ENCODE data around the gene MED13L.
A peak's percentile ranks its signal among the peaks of the same experiment; 100 is the strongest.

MED13L gene

GRCh38 chr12:115930336-115930735 is 347.2 kb downstream of the MED13L start:
- no peak for FAIRE-seq
- no peak for DNase-seq (ENCODE audit: insufficient read length, low spot score)

- DNase-seq (ENCODE audit: insufficient read length, low spot score) (no peak), FAIRE-seq (no peak)
Observed at GRCh38 chr12:115926037-115926670, 351.3 kb downstream of the MED13L start.

GRCh38 chr12:115923851-115924250 is 353.6 kb downstream of the MED13L start:
- DNase-seq (ENCODE audit: insufficient read length, low spot score) (no peak), FAIRE-seq (no peak)

- DNase-seq (ENCODE audit: insufficient read length, low spot score) (no peak), FAIRE-seq (no peak)
Observed at GRCh38 chr12:115922952-115923564, 354.4 kb downstream of the MED13L start.

GRCh38 chr12:115920395-115921183 is 356.9 kb downstream of the MED13L start:
- no peak for FAIRE-seq
- DNase-seq (ENCODE audit: insufficient read length, low spot score): no peak

GRCh38 chr12:115918763-115919162 is 358.7 kb downstream of the MED13L start:
- DNase-seq (ENCODE audit: insufficient read length, low spot score): no peak
- no peak for FAIRE-seq

GRCh38 chr12:115916910-115917668 is 360.4 kb downstream of the MED13L start:
- peak; percentile 56 for DNase-seq (ENCODE audit: insufficient read length, low spot score)
- peak; percentile 69 for FAIRE-seq

DNA sequence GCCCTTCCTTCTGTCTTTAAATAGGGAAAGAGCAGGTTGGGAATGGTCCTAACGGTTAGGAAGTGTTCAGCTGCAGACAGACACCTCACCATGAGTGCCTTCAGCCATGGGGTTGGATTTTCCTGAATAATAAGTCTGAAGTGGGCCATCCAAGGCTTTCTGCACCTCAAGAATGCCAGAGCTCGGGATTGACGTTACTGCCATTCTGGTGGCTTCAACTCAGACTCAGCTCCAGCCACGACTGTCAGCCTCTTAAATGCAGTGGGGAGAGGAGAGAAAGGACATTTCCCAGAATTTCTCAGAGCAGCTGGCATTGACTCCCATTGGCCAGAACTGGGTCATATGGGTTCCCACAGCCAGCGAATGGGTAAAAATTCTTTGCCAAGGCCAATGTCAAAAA is 363.4 kb downstream of the MED13L start:
- no peak for FAIRE-seq

DNA sequence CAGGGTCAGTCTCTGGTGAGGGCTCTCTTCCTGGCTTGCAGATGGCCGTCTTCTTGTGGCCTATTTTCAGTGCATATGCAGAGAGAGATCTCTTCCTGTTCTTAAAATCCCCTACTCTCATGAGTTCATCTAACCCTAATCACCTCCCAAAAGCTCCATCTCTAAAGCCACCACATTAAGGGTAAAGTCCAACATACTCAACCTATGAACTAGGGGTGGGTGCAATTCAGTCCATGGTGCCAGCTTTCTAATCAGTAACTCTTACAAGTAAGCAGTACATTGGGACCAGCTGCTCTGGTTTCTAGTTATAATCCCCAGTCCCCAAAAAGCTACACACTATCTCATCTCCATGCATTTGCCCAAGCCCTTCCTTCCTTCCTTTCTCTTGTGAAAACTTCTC is 365.1 kb downstream of the MED13L start:
- DNase-seq (ENCODE audit: insufficient read length, low spot score): no peak
- FAIRE-seq: no peak

More for the DNA sequence above, 363.4 kb downstream of the MED13L start:
- no peak for DNase-seq (ENCODE audit: insufficient read length, low spot score)

GRCh38 chr12:115911360-115911759 is 366.1 kb downstream of the MED13L start:
- no peak for FAIRE-seq
- no peak for DNase-seq (ENCODE audit: insufficient read length, low spot score)

DNA sequence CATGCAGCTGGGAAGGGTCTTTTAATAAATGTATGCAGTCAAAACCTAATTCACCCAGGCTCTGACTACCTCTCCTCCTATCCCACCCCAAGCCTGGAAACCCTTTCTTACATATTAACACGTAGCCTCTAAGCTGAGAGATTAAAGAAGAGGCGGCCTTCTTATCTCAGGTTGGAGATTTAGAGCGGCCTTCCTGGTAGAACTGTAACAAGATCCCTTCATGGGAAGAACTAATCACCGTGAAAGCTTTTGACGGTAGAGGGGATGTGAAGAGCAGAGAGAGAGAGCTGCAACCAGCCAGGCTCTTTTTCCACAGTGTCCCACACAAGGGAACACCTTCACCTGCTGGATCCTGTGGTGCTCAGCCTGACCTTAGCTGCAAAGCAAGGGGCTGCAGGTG is 367.4 kb downstream of the MED13L start:
- no peak for DNase-seq (ENCODE audit: insufficient read length, low spot score)
- FAIRE-seq: no peak
